Ishikawa (cell line): Measurements from ENCODE around the gene HOXD13.

ENCODE experiments used
- EGR1 ChIP-seq: IDR thresholded peaks from 2 replicates; pipeline ENCODE4 v1.6.1; 2012
- EP300 ChIP-seq: IDR thresholded peaks from 2 replicates; pipeline ENCODE4 v1.6.1; 2012; ENCODE audit warnings: borderline replicate concordance
- FOXM1 ChIP-seq: IDR thresholded peaks from 2 replicates; pipeline ENCODE4 v1.6.1; 2012; ENCODE audit warnings: low read depth, borderline replicate concordance
- MAX ChIP-seq: IDR thresholded peaks from 2 replicates; pipeline ENCODE4 v1.6.1; 2012
- RAD21 ChIP-seq: IDR thresholded peaks from 2 replicates; pipeline ENCODE4 v1.6.1; 2012; ENCODE audit warnings: low read depth
- REST ChIP-seq: IDR thresholded peaks from 2 replicates; pipeline ENCODE4 v1.6.1; 2012; ENCODE audit warnings: low read depth, mild to moderate bottlenecking
- TAF1 ChIP-seq: IDR thresholded peaks from 2 replicates; pipeline ENCODE4 v1.6.1; 2012; ENCODE audit warnings: low read depth, mild to moderate bottlenecking
- TEAD4 ChIP-seq: IDR thresholded peaks from 2 replicates; pipeline ENCODE4 v1.6.1; 2012

- TF ChIP-seq RAD21 (no peak), EP300 (no peak), REST (no peak), MAX (no peak), TAF1 (no peak), TEAD4 (no peak), FOXM1 (no peak), EGR1 (no peak)
Observed at GRCh38 chr2:176131848-176132158, 39.3 kb downstream of the HOXD13 start.
